Muscle layer of colon (tissue), 2 donors: ENCODE measurements around the gene CREBL2.

Source experiments
- H3K27ac ChIP-seq: one replicate; pipeline ENCODE4 v1.7.0; 2013; ENCODE audit warnings: low read depth, mild to moderate bottlenecking, low read length, moderate library complexity
- H3K27me3 ChIP-seq, 2 donors: one replicate each; pipeline ENCODE4 v1.7.0; 2013; ENCODE audit warnings: low read length in 2 of 2, mild to moderate bottlenecking in 2 of 2; ENCODE audit not compliant: insufficient read depth in 2 of 2, control insufficient read depth in 1 of 2
- H3K36me3 ChIP-seq: one replicate; pipeline ENCODE4 v1.7.0; 2013; ENCODE audit warnings: mild to moderate bottlenecking, low read length; ENCODE audit not compliant: insufficient read depth
- H3K4me1 ChIP-seq: one replicate; pipeline ENCODE4 v1.7.0; 2013; ENCODE audit warnings: mild to moderate bottlenecking, low read length; ENCODE audit not compliant: insufficient read depth
- H3K4me3 ChIP-seq, 2 donors: one replicate each; pipeline ENCODE4 v1.7.0; 2013; ENCODE audit warnings: low read length in 2 of 2, low read depth in 1 of 2, mild to moderate bottlenecking in 1 of 2, moderate library complexity in 1 of 2
- H3K9ac ChIP-seq: one replicate; pipeline ENCODE4 v1.7.0; 2013; ENCODE audit warnings: low read length
- H3K9me3 ChIP-seq: one replicate; pipeline ENCODE4 v1.7.0; 2013; ENCODE audit warnings: mild to moderate bottlenecking, low read length
- donor health status: abdominal sarcoma.
- donor health status: Adenocarcinoma of cecum.

CREBL2 gene

DNA sequence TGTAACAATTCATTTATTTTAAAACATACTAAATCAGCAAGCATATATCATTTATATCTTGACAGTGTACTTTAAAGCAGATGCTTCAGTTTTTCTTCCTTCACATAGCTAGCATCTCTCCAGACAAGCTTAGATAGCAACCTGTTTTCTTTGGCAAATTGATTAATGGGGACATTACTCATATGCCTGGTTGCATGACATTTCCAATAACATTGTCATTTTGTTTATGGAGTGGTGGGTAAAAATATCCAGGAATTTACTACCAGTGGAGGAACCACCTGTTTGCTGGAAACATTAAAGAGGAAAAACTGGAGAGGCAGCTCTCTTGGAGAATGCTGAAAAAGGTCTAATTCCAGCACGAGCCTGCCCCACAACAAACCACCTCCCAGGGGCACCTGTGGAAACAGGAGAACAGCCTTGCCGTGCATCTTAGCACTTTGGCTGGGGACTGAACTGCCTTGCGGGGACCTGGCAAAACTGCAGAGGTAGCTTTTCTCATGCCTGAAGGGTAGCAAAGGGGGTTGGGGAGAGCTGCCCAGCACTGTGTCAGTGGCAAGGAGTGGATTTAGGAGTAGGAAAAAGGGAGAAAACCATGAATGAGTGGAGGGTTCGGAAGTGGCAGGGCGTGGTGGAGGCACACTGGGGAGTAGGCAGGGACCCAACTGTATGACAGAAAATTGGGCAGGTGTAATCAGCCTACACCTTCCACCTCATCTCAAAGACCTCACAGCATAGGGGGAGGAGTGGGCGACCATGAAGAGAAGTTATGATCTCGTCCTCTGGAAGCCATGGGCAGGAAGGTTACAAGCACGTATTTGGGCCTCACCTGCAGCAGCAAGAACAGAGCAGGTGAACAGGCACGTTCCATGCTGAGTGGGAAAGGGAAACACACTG is 11.7 kb upstream of the CREBL2 start:
- no peak overlapping the region for H3K4me3 ChIP-seq
- no peak overlapping the region for H3K9ac ChIP-seq
- no peaks in the 10 kb centered on the region for H3K36me3 ChIP-seq
- H3K27me3 ChIP-seq, result no peaks in the 10 kb centered on the region
- H3K9me3 ChIP-seq, result no peaks in the 10 kb centered on the region
- H3K27ac ChIP-seq, result no peak overlapping the region
- no peaks in the 10 kb centered on the region for H3K4me1 ChIP-seq

DNA sequence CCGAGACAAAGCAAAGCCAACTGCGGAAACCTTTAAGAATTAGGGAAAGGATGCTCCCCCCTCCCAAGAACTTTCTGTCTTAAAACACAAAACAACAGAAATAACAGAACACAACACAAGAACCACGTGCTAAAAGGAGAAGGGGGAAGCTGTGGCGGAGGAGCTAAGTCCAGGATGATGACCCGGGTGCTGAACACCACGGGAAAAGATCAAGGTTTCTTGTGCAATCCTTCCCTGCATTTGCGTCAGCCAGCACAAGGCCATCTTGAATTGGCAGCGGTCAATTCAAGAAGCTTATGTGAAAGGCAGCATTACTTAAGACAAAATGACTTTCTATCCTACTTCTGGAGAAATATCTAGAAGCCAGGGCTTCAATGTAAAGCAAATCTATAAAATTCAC is 11.0 kb upstream of the CREBL2 start:
- H3K4me1 ChIP-seq, result no peaks in the 10 kb centered on the region
- H3K27ac ChIP-seq, result no peak overlapping the region
- no peak overlapping the region for H3K9ac ChIP-seq
- no peaks in the 10 kb centered on the region for H3K36me3 ChIP-seq
- no peaks in the 10 kb centered on the region for H3K9me3 ChIP-seq
- no peaks in the 10 kb centered on the region for H3K27me3 ChIP-seq
- no peak overlapping the region for H3K4me3 ChIP-seq

DNA sequence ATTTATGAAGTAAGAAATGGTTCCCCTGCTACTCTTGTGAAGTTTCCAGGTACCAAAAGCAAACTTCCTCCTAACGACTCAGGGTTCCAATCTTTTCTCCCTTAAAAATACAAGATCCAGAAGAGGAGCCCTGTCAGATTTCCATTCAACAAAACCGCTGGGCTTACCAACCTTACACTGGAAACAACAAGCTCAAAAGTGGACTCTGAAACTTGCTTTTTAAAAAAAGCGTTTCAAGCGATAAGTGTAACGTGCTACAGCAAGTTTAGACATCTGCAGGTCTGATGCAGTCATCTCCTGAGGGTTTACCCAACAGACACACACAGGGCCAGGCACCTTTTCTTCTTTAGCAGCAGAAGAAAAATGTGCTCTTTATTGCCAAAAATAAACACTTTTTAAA is 6.9 kb upstream of the CREBL2 start:
- no peaks in the 10 kb centered on the region for H3K27me3 ChIP-seq
- H3K9me3 ChIP-seq, result no peaks in the 10 kb centered on the region
- H3K36me3 ChIP-seq, result no peaks in the 10 kb centered on the region
- no peaks in the 10 kb centered on the region for H3K4me1 ChIP-seq
- H3K4me3 ChIP-seq, result no peak overlapping the region
- H3K9ac ChIP-seq, result no peak overlapping the region
- no peak overlapping the region for H3K27ac ChIP-seq

DNA sequence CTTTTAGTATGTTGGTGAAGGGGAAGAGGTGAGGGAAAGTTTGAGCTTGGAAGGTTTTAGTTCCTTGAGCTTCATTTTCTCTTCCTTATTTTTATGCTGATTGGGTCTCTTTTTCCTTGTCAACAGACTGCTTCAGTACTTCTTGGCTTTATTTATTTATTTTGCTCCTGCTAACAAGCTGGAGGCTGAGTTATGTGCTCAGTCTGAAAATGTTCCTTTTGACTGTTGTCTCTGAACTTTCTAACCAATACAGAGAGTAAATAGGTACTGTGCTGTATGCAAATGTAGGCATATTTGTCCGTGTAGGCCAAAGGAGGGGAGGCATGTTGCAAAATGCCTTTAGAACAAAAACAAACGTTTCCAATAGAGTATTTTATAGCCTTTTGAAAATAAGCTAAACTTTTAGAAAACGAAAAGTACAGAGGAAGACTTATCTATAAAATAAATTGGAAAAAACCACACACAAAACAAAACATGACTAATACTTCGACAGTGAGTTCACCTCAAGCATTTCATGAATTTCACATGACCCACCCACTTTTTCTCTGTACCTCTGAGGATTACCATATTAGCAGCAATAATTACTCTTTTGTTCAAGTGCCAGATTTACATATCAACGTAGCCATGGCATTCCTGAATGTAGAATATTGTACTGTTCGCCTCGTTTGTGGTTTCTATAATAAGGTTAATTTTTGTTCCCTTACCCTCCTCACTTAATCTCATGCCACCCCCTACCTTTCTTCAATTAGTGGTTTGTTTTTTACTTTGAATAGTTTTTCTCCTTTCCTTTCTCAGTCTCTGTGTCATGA is 4.7 kb upstream of the CREBL2 start:
- H3K9ac ChIP-seq, result no peak overlapping the region
- no peak overlapping the region for H3K27ac ChIP-seq
- H3K4me1 ChIP-seq, result peaks cover 5% of the 10 kb centered on the region
- H3K36me3 ChIP-seq, result no peaks in the 10 kb centered on the region
- H3K27me3 ChIP-seq, result no peaks in the 10 kb centered on the region
- no peaks in the 10 kb centered on the region for H3K9me3 ChIP-seq
- H3K4me3 ChIP-seq, result no peak overlapping the region

DNA sequence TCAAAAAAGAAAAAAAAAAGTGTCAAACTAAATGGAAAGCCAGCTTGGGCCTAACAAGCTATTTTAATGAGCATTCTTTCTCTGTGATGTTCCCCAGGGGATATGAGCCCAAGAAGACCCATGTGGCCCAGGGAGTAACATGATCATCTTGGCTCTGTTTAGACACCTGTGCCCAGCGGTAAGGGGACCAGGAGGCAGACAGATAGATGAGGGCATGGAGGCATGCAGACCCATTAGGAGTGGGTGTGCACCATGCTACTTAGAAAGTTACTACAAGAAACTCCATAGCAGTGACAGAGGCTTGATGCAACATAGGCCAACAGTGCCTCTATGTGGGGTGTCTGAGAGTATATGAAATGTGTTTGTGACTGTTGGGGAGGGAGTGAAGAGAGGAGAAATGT is 3.1 kb upstream of the CREBL2 start:
- H3K27me3 ChIP-seq, result no peaks in the 10 kb centered on the region
- H3K9ac ChIP-seq, result no peak overlapping the region
- no peaks in the 10 kb centered on the region for H3K36me3 ChIP-seq
- H3K9me3 ChIP-seq, result no peaks in the 10 kb centered on the region
- no peak overlapping the region for H3K27ac ChIP-seq
- H3K4me3 ChIP-seq, result no peak overlapping the region
- peaks cover 13% of the 10 kb centered on the region for H3K4me1 ChIP-seq

DNA sequence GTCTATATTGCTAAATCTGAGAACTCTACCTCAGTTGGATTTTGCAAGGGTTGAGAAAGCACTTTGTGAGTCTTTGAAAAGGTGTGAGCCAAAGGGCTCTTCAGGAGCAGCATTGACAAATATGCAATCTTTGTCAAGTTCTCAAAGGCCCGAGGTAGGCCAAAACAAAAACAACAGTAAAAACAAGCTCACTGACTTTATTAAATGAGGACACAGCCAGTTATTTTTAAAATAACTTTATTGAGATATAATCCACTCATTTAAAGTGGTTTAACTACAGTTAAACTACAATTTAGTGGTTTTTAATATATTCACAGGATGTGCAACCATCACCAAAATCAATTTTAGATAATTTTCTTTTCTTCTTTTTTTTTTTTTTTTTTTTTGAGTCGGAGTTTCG is 2.0 kb upstream of the CREBL2 start:
- Histone ChIP-seq H3K36me3 (no peaks in the 10 kb centered on the region), H3K9ac (no peak overlapping the region), H3K4me3 (no peak overlapping the region), H3K27me3 (no peaks in the 10 kb centered on the region), H3K4me1 (peaks cover 21% of the 10 kb centered on the region), H3K27ac (no peak overlapping the region), H3K9me3 (no peaks in the 10 kb centered on the region)

DNA sequence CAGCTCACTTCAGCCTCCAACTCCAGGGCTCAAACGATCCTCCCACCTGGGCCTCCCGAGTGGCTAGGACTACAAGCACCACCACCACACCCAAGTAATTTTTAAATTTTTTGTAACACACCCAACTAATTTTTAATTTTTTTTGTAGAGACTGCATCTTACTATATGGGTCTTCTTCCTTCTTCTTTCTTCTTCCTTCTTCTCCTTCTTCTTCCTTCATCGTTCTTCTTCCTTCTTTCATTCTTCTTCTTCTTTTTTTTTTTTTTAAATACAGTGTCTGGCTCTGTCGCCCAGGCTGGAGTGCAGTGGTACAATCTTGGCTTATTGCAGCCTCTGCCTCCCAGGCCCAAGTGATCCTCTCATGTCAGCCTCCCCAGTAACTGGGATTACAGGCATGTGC is 965 bp upstream of the CREBL2 start:
- Histone ChIP-seq H3K4me1 (peaks cover 21% of the 10 kb centered on the region), H3K36me3 (no peaks in the 10 kb centered on the region), H3K27ac (peak overlapping the region; percentile 98), H3K4me3 (peak overlapping the region in 1 of 2 donors; percentile 68), H3K9ac (no peak overlapping the region), H3K27me3 (no peaks in the 10 kb centered on the region), H3K9me3 (no peaks in the 10 kb centered on the region)

DNA sequence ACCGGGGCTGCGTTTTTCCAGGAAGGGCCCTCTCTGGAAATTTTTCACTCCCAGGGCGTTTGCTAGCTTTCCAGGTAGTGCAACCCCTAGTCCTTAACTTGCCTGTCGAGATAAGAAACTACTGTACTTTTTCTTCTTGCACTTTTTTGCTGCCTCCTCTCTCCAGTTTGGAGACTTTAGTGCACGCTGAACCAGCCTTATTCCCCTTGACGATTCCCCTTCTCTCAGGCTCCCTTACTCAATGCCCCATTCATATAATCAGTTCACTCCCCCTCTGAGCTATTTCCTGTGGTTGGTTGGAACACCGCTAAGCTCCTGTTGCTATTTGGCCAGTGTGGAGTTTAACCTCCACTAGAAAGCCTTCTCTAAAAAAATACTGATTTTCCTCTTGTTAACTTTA is 682 bp downstream of the CREBL2 start:
- Histone ChIP-seq H3K27ac (peak overlapping the region; percentile 98), H3K9ac (peak overlapping the region; percentile 16), H3K27me3 (no peaks in the 10 kb centered on the region), H3K36me3 (no peaks in the 10 kb centered on the region), H3K4me1 (peaks cover 26% of the 10 kb centered on the region), H3K4me3 (peak overlapping the region; percentile 68 to 78), H3K9me3 (no peaks in the 10 kb centered on the region)

DNA sequence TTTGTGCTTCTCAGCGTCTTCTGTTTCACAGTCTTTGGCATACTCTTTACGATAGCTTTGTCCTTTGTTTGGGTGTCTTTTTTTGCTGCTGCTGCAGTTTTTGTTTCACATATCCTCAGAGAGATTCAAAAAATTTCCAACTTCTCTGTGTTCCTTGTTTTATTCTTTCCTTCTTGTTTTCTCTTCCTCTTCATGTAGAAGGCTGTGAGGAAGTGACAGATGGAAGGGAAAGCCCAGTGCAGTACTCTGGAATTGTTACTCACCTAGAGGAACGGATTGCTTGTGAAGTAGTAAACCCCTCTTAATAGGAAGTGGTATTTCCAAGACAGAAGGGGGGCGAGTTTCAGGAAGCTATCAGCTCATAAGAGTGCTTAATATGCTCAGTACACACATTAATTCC is 1.7 kb downstream of the CREBL2 start:
- no peak overlapping the region for H3K27ac ChIP-seq
- no peaks in the 10 kb centered on the region for H3K27me3 ChIP-seq
- H3K9ac ChIP-seq, result no peak overlapping the region

DNA sequence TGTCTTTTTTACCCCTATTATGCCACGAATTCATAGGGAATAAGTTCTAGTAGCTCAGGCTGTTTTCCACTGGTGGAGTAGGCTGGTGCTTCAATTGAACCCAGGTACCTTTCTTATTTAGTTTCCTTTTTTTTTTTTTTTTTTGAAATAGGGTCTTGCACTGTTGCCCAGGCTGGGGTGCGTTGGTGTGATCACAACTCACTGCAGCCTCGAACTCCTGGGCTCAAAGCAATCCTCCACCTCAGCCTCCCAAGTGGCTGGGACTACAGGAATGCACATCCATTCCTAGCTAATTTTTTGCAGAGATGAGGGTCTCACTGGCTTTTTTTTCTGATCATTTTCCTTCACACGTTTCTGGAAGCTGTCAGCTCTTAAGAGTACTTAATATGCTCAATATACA is 2.7 kb downstream of the CREBL2 start:
- Histone ChIP-seq H3K27ac (no peak overlapping the region), H3K9me3 (no peaks in the 10 kb centered on the region), H3K36me3 (no peaks in the 10 kb centered on the region), H3K27me3 (no peaks in the 10 kb centered on the region), H3K9ac (no peak overlapping the region), H3K4me1 (peaks cover 26% of the 10 kb centered on the region), H3K4me3 (no peak overlapping the region)

More for the DNA sequence above, 1.7 kb downstream of the CREBL2 start:
- H3K36me3 ChIP-seq, result no peaks in the 10 kb centered on the region
- H3K4me3 ChIP-seq, result peak overlapping the region in 1 of 2 donors; percentile 68
- H3K4me1 ChIP-seq, result peaks cover 26% of the 10 kb centered on the region
- H3K9me3 ChIP-seq, result no peaks in the 10 kb centered on the region

DNA sequence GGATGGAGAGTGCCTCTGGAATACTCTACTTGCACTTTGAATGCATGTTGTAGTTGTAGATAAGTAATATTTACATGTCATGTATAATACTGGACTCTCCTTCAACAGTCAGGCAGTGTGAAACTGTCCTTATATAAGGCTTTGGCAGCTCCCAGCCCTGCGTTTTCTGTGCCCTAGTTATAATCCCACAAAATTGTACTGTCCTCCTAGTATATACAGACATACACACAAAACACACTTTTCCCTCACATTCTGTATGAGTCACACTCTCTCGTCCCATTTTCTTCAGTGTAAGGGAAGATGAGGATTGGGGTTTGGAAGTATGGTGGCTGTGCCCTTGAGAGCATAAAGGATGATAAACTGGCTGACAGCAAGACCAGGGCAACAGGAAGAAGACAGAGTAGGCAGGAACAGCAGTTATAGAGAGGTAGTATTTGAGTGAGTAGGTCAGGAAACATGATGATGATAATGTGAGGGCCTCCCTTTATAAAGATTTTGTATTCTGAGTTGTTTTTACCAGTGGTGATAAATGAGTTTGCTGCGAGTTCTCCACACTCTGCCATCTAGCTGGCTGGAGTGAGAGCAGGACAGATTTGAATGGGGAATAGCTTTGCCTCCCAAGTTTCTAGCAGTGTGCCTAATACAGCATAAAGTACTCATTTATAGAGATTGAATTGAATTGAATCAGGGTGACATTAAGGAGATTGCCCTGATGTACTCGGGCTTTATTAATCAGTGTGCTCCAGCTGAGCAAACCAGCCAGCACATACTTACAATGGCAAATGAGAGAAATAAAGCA is 5.0 kb downstream of the CREBL2 start:
- H3K4me1 ChIP-seq, result peaks cover 21% of the 10 kb centered on the region

More for the DNA sequence above, 5.0 kb downstream of the CREBL2 start:
- Histone ChIP-seq H3K9me3 (no peaks in the 10 kb centered on the region), H3K4me3 (no peak overlapping the region), H3K9ac (no peak overlapping the region), H3K36me3 (no peaks in the 10 kb centered on the region), H3K27ac (no peak overlapping the region), H3K27me3 (no peaks in the 10 kb centered on the region)
